Right lobe of liver (tissue), 6 donors: ENCODE measurements around the gene OR13A1. TPM values are rescaled to one million over a fixed set of nuclear protein-coding genes. Genes with fewer than 3 reads are reported as not detected.
"Not testable (repeated sequence)": the region's sequence is repeated elsewhere in the genome, so short reads cannot be mapped to it uniquely, and the experiment has no call there.

Source experiments
- ATAC-seq, 4 donors: fragments of 200-7000 bp; cut with Tn5 transposase; one replicate each; pipeline ENCODE4 v1.9.1; 2020; ENCODE audit warnings: mild to moderate bottlenecking in 4 of 4, moderate library complexity in 4 of 4
- DNase-seq, 3 donors: peaks; one replicate each; pipeline ENCODE4 v3.0.0-alpha.2; 2020
- H3K27ac ChIP-seq, 3 donors: fragments of 200-600 bp; one replicate each; pipeline ENCODE4 v1.8.0; 2022
- H3K27me3 ChIP-seq, 2 donors: fragments of 200-600 bp; one replicate each; pipeline ENCODE4 v1.8.0; 2022
- H3K36me3 ChIP-seq, 4 donors: fragments of 200-600 bp; sonication (generic) in 1 of 4; one replicate each; pipeline versions ENCODE4 v1.5.1 to v1.8.0; 2017 to 2022; ENCODE audit warnings: control low read depth in 1 of 4
- H3K4me1 ChIP-seq, 4 donors: fragments of 200-600 bp; sonication (generic) in 1 of 4; one replicate each; pipeline versions ENCODE4 v1.5.1 to v1.8.0; 2017 to 2022; ENCODE audit warnings: control low read depth in 1 of 4
- H3K4me3 ChIP-seq, 3 donors: fragments of 200-600 bp; one replicate each; pipeline ENCODE4 v1.8.0; 2022
- H3K9me3 ChIP-seq, 4 donors: fragments of 200-600 bp; sonication (generic) in 1 of 4; one replicate each; pipeline versions ENCODE4 v1.5.1 to v1.8.0; 2017 to 2022; ENCODE audit warnings: control low read depth in 1 of 4
- CTCF ChIP-seq, 4 donors: fragments of 200-600 bp in 3 of 4; fragments of 450-650 bp in 1 of 4; IDR thresholded peaks; one replicate each; pipeline versions ENCODE4 v1.5.1 to v1.8.0; 2016 to 2022; ENCODE audit warnings: antibody characterized with exemption in 4 of 4, mild to moderate bottlenecking in 2 of 4
- POLR2A ChIP-seq: fragments of 450-650 bp; IDR thresholded peaks from one replicate; pipeline ENCODE4 v1.6.1; 2017; ENCODE audit warnings: antibody characterized with exemption, mild to moderate bottlenecking
- WGBS: methylation state at CpG from one replicate; pipeline ENCODE4 v1.1.6; 2018; ENCODE audit warnings: low coverage, low lambda C conversion rate; ENCODE audit not compliant: insufficient coverage; ENCODE audit errors: missing lambda C conversion rate; 5-methylcytosine and 5-hydroxymethylcytosine counted together
- intact Hi-C, 2 donors: fragments of 100-400 bp; cut with DNase I; formaldehyde crosslinking; loops; one replicate each; pipeline versions ENCODE4 v1.11.2 to v1.14.1; 2022
- total RNA-seq, 6 experiments: library from RNA; depleted of rRNA in 2 of 6; stranded (reverse); fragments of >200 nt in 2 of 6; fragmentation: NEBNext Ultra II Directional in 3 of 6; extraction: Animal tissue kit (Norgen Biotek cat#: 25700) in 3 of 6; gene quantifications; one replicate each; pipeline versions ENCODE4 v1.1.0 to v1.2.4, GENCODE V29; 2016 to 2023
- donor health status: DM: no; HTN: yes; CAD: no.
- donor health status: DM: no; HTN: no; CAD: no.
- donor health status: DM: no; HTN: no; CAD: no.
- donor health status: DM: no; HTN: yes; CAD: no.
- donor health status: DM: no; HTN: yes; CAD: no.

The OR13A1 gene
- total RNA-seq, 6 experiments from 2014 or later: not detected

GRCh38 chr10:45353186-45353585 lies 37.8 kb upstream of the OR13A1 start:
- 50% methylated on average over 1 of the region's 1 CpG for WGBS
- intact Hi-C loops: no loop called here
- Histone ChIP-seq H3K9me3 (no peaks in the 10 kb centered on the region), H3K4me1 (no peaks in the 10 kb centered on the region), H3K4me3 (no peak overlapping the region), H3K36me3 (no peaks in the 10 kb centered on the region), H3K27me3 (no peaks in the 10 kb centered on the region), H3K27ac (no peak overlapping the region)
- ATAC-seq: peak in 1 of 4 donors; percentile 29
- no peak for DNase-seq
- no peak for TF ChIP-seq POLR2A
- TF ChIP-seq CTCF (IDR thresholded peaks at IDR 0.05): no peak

GRCh38 chr10:45348196-45348765 lies 32.9 kb upstream of the OR13A1 start:
- H3K4me1 ChIP-seq, H3K27me3 ChIP-seq, DNase-seq, intact Hi-C loops, H3K4me3 ChIP-seq, H3K9me3 ChIP-seq, H3K27ac ChIP-seq, H3K36me3 ChIP-seq, ATAC-seq: not testable (repeated sequence)
- 79% methylated on average over 15 of the region's 31 CpGs for WGBS

GRCh38 chr10:45347464-45347863 lies 32.1 kb upstream of the OR13A1 start:
- DNase-seq, H3K27ac ChIP-seq, H3K9me3 ChIP-seq, H3K4me3 ChIP-seq, H3K4me1 ChIP-seq, H3K27me3 ChIP-seq, H3K36me3 ChIP-seq, ATAC-seq, intact Hi-C loops: not testable (repeated sequence)
- no CpG with 5 or more reads among the region's 20 CpGs for WGBS

GRCh38 chr10:45346652-45347335 lies 31.4 kb upstream of the OR13A1 start:
- H3K36me3 ChIP-seq, ATAC-seq, DNase-seq, H3K27me3 ChIP-seq, intact Hi-C loops, H3K9me3 ChIP-seq, H3K27ac ChIP-seq, H3K4me3 ChIP-seq, H3K4me1 ChIP-seq: not testable (repeated sequence)
- WGBS: no CpG with 5 or more reads among the region's 24 CpGs

- H3K36me3 ChIP-seq, H3K27ac ChIP-seq, H3K9me3 ChIP-seq, ATAC-seq, H3K4me1 ChIP-seq, DNase-seq, H3K4me3 ChIP-seq, intact Hi-C loops, H3K27me3 ChIP-seq: not testable (repeated sequence)
- WGBS: 38% methylated on average over 2 of the region's 4 CpGs
Measured at GRCh38 chr10:45340420-45340819, 25.0 kb upstream of the OR13A1 start.

- Histone ChIP-seq H3K4me3 (no peak overlapping the region), H3K9me3 (no peaks in the 10 kb centered on the region), H3K36me3 (no peaks in the 10 kb centered on the region), H3K4me1 (no peaks in the 10 kb centered on the region), H3K27me3 (no peaks in the 10 kb centered on the region), H3K27ac (no peak overlapping the region)
- ATAC-seq: no peak
- no peak for TF ChIP-seq CTCF (IDR thresholded peaks at IDR 0.05)
- no peak for TF ChIP-seq POLR2A
- DNase-seq: no peak
- intact Hi-C loops: no loop called here
- no CpG with 5 or more reads among the region's 1 CpG for WGBS
Measured at GRCh38 chr10:45339894-45340293, 24.5 kb upstream of the OR13A1 start.

GRCh38 chr10:45331824-45332223 lies 16.4 kb upstream of the OR13A1 start:
- H3K4me1 ChIP-seq, H3K36me3 ChIP-seq, H3K27me3 ChIP-seq, intact Hi-C loops, H3K4me3 ChIP-seq, ATAC-seq, H3K9me3 ChIP-seq, DNase-seq, H3K27ac ChIP-seq: not testable (repeated sequence)
- 62% methylated on average over 3 of the region's 3 CpGs for WGBS

GRCh38 chr10:45326864-45327263 lies 11.5 kb upstream of the OR13A1 start:
- WGBS: no CpG with 5 or more reads among the region's 1 CpG
- H3K9me3 ChIP-seq, intact Hi-C loops, ATAC-seq, H3K36me3 ChIP-seq, H3K27me3 ChIP-seq, H3K4me3 ChIP-seq, H3K27ac ChIP-seq, H3K4me1 ChIP-seq, DNase-seq: not testable (repeated sequence)
